Thyroid gland (tissue), 4 donors: ENCODE measurements around the gene UBE4B.

Experiments
- CTCF ChIP-seq, 6 experiments: fragments of 200-600 bp in 3 of 6; fragments of 450-650 bp in 3 of 6; sonication (generic) in 3 of 6; IDR thresholded peaks; one replicate each; pipeline ENCODE4 v1.5.1; 2016 to 2019; ENCODE audit warnings: antibody characterized with exemption in 6 of 6, mild to moderate bottlenecking in 2 of 6, inconsistent platforms in 1 of 6, moderate library complexity in 1 of 6
- POLR2A ChIP-seq, 2 donors: fragments of 450-650 bp; IDR thresholded peaks; one replicate each; pipeline ENCODE4 v1.6.1; 2017; ENCODE audit warnings: antibody characterized with exemption in 2 of 2, mild to moderate bottlenecking in 2 of 2, moderate library complexity in 1 of 2

- no peak for TF ChIP-seq CTCF (IDR thresholded peaks at IDR 0.05)
- no peak for TF ChIP-seq POLR2A (IDR thresholded peaks at IDR 0.05)
Measured at GRCh38 chr1:10225573-10225972, 192.8 kb downstream of the UBE4B start.
